Measurements from ENCODE around the gene TRPM2. TPM values are rescaled to one million over a fixed set of nuclear protein-coding genes. Genes with fewer than 3 reads are reported as not detected.

TRPM2 gene
- total and polyA plus RNA-seq, 2 of the 8 experiments (the other 6 are each of a cell fraction or from before 2014, with no cell fraction given): 0.27 to 0.28 TPM

GRCh38 chr21:44471341-44471740 is 117.9 kb downstream of the TRPM2 start:
- Histone ChIP-seq H3K4me1 (replicated peaks in 1 of 4; ENCODE audit: control insufficient read depth in 3 of 4, insufficient read depth in 4 of 4, low read length in 3 of 4) (no peaks in the 10 kb centered on the region), H4K8ac (ENCODE audit: extremely low read depth, insufficient read depth, low read length) (no peak overlapping the region), H3K23me2 (ENCODE audit: low read depth, low read length) (no peaks in the 10 kb centered on the region), H3K18ac (ENCODE audit: extremely low read depth, low read length) (no peak overlapping the region), H3K79me2 (ENCODE audit: control insufficient read depth in 1 of 2, insufficient read depth in 2 of 2, low read length in 2 of 2) (no peaks in the 10 kb centered on the region), H3K4me2 (ENCODE audit: insufficient read depth in 1 of 2, low read depth in 2 of 2, low read length in 2 of 2) (no peak overlapping the region), H2AFZ (ENCODE audit: low read length) (no peak overlapping the region), H3K9ac (replicated peaks in 1 of 4; ENCODE audit: extremely low read depth in 1 of 4, low read depth in 3 of 4, low read length in 3 of 4) (no peak overlapping the region), H4K20me1 (replicated peaks in 1 of 2; ENCODE audit: control insufficient read depth in 1 of 2, insufficient read depth in 2 of 2, low read length in 2 of 2) (peaks cover 0 to 2% of the 10 kb centered on the region in 2 experiments), H2AK5ac (ENCODE audit: low read depth, low read length) (no peak overlapping the region), H3K27ac (ENCODE audit: low read depth, low read length) (no peak overlapping the region), H3K27me3 (replicated peaks in 1 of 4; ENCODE audit: control insufficient read depth in 3 of 4, extremely low read depth in 1 of 4, insufficient read depth in 3 of 4, low read length in 3 of 4) (no peaks in the 10 kb centered on the region), H2BK12ac (ENCODE audit: low read depth, low read length) (no peak overlapping the region), H4K5ac (ENCODE audit: insufficient read length, low read depth, low read length) (no peak overlapping the region), H3K14ac (ENCODE audit: insufficient read length) (no peak overlapping the region), H3K4ac (replicated peaks; ENCODE audit: insufficient read length, low read depth, low read length) (no peak overlapping the region), H3K56ac (replicated peaks; ENCODE audit: insufficient read length, low read depth, low read length) (no peak overlapping the region), H2BK15ac (ENCODE audit: low read length) (no peak overlapping the region), H3K79me1 (ENCODE audit: low read depth, low read length) (no peaks in the 10 kb centered on the region), H2BK20ac (ENCODE audit: low read length) (no peak overlapping the region), H2BK120ac (replicated peaks; ENCODE audit: low read depth, low read length) (no peak overlapping the region), H3K36me3 (ENCODE audit: control insufficient read depth in 2 of 4, insufficient read depth in 4 of 4, low read length in 3 of 4) (no peaks in the 10 kb centered on the region), H4K91ac (replicated peaks; ENCODE audit: insufficient read length, low read length) (no peak overlapping the region), H3K9me3 (ENCODE audit: insufficient read depth in 2 of 2, low read depth in 1 of 2, low read length in 1 of 2) (no peaks in the 10 kb centered on the region), H3K4me3 (ENCODE audit: extremely low read depth in 1 of 4, insufficient read depth in 2 of 4, low read depth in 3 of 4, low read length in 4 of 4) (no peak overlapping the region), H3K23ac (ENCODE audit: insufficient read length) (no peak overlapping the region), H2BK5ac (ENCODE audit: low read depth, low read length) (no peak overlapping the region)
- DNase-seq (ENCODE audit: low read depth in 1 of 2, low spot score in 2 of 2): no peak
- ChIA-PET POLR2A (ENCODE audit: partially characterized antibody) (no interaction called here), CTCF (ENCODE audit: partially characterized antibody) (interaction anchor here (1.5 kb wide), 1 partner anchor 107 kb away, joined by 4 read pairs; no protein-coding TSS in a partner anchor)
- FAIRE-seq: no peak
- no peak for TF ChIP-seq ZNF274 (IDR thresholded peaks at IDR 0.05; ENCODE audit: borderline replicate concordance, extremely low read depth, low read length)
- no peak for TF ChIP-seq POU5F1 (IDR thresholded peaks at IDR 0.05; ENCODE audit: low read depth, low read length)
- no peak for TF ChIP-seq FOSL1 (IDR thresholded peaks at IDR 0.05; ENCODE audit: insufficient read depth, low read depth, low read length)
- TF ChIP-seq HDAC6 (IDR thresholded peaks at IDR 0.05; ENCODE audit: low read depth, low read length): no peak
- no peak for TF ChIP-seq USF2 (IDR thresholded peaks at IDR 0.05; ENCODE audit: low read length)
- no peak for TF ChIP-seq TAF7 (optimal IDR thresholded peaks at IDR 0.05; ENCODE audit: borderline replicate concordance, low read depth, low read length)
- TF ChIP-seq RFX5 (IDR thresholded peaks at IDR 0.05; ENCODE audit: borderline replicate concordance, low read depth, low read length): no peak
- TF ChIP-seq SAP30 (IDR thresholded peaks at IDR 0.05; ENCODE audit: insufficient read depth, insufficient replicate concordance, low read length): no peak
- TF ChIP-seq SP2 (IDR thresholded peaks at IDR 0.05; ENCODE audit: low read length): no peak
- no peak for TF ChIP-seq EP300 (IDR thresholded peaks at IDR 0.05; ENCODE audit: borderline replicate concordance in 1 of 2, low read depth in 2 of 2, low read length in 2 of 2)
- TF ChIP-seq CHD2 (IDR thresholded peaks at IDR 0.05; ENCODE audit: low read length): no peak
- no peak for TF ChIP-seq KDM5A (IDR thresholded peaks at IDR 0.05; ENCODE audit: low read length)
- no peak for TF ChIP-seq TBP (IDR thresholded peaks at IDR 0.05; ENCODE audit: low read depth, low read length)

All from H1 (cell line).